Hypothalamus (tissue), 51 donors: ENCODE data around the gene CBFB.
"Not testable (repeated sequence)": the region's sequence is repeated elsewhere in the genome, so short reads cannot be mapped to it uniquely, and the experiment has no call there.

Experiments
- DNase-seq, 51 donors: peaks; one replicate each; lab custom pipeline; 2025; lab: John Stamatoyannopoulos, UW

Gene CBFB

DNA sequence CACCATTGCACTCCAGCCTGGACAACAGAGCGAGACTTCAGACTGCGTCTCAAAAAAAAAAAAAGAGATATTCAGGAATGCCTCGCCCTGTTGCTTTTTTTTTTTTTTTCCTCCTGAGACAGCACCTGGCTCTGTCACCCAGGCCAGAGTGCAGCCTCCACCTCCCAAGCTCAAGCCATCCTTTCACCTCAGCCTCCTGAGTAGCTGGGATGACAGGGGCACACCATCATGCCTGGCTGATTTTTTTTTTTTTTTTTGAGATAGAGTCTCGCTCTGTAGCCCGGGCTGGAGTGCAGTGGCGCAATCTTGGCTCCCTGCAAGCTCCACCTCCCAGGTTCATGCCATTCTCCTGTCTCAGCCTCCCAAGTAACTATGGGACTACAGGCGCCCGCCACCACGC is 88.8 kb downstream of the CBFB start:
- DNase-seq: no peak

DNA sequence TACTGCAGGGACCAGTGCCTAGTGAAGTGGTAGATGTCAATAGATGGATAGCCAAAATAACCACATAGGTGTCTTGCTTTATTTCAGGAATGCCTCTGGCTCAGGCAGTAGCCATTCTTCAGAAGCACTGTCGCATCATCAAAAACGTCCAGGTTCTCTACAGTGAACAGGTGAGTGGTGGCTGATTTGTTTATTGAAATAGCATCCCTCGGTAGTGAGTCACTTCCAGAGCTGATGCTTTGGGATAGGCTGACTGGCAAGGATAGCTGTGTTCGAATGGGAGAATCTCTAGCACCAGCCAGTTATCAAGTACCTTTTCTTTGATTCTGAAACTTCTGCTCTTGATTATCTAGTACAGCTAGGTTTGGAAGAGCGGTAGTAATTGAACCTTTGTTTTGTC is 91.1 kb downstream of the CBFB start:
- no peak for DNase-seq

DNA sequence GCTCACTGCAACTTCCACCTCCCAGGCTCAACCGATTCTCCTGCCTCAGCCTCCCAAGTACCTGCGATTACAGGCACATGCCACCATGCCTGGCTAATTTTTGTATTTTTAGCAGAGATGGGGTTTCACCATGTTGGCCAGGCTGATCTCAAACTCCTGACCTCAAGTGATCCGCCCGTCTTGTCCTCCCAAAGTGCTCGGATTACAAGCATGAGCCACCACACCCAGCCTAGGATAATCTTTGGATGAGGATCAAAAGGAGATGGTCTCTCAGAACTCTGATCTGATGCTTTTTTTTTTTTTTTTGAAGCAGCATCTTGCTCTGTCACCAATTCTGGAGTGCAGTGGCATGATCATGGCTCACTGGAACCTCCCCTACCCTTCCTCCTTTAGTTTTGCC is 93.8 kb downstream of the CBFB start:
- not testable (repeated sequence) for DNase-seq

DNA sequence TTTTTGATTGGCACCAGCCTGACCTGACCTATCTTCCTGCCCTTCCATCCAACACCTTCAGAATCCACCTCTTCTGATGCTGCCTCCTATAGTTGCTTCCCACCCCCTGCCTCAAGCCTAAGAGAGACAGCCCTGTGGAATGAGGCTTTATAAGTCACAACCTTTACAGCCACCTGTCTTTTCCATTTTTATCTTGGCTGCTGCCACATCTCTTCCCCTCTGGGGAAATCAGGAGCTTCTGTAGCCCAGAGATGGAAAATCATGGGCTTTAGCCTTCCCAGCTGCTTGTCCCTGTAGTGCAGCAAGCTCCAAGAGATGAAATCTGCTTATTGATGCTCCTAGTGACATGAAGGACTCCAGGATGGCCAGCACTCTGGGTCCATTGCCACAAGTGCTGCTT is 99.5 kb downstream of the CBFB start:
- DNase-seq: no peak

DNA sequence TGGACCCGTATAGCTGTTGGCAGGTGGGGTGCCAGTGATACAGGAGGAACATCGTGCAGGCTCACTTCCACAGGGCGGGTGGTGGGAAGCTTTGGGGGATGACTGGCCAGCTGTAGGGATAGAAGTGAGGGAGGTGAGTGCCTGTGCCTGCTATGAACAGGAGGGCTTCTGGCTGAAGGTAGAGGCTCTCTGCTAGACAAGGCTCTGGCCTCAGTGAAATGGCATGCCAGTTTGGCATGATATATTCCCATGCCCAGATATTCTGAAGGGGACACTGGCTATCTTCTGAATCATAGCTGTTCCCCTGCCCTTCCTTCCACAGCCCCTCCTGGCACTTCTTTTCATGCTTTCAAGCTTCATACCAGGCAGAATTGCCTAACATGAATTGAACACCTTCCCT is 99.9 kb downstream of the CBFB start:
- no peak for DNase-seq

DNA sequence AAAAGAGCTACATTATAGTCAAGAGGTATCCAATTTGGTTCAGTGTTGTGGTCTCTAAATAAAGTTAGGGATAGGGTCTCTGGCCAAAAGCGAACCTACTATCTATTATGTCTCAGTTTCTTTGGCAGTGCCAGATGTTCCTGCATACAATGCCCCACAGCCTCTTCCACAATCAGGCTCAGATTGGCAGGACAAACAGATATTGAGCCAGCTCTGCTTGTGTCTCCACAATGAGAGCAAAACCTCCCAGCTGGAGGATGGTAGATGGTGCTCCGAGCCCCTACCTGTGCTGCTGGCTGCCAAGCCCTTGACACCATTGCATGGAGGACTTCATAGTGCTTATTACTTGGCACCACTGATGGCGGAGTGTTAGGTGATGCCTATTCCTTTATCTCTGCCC is 100.5 kb downstream of the CBFB start:
- peak in 14 of 51 donors; percentile 2 to 58 (median 18) for DNase-seq

DNA sequence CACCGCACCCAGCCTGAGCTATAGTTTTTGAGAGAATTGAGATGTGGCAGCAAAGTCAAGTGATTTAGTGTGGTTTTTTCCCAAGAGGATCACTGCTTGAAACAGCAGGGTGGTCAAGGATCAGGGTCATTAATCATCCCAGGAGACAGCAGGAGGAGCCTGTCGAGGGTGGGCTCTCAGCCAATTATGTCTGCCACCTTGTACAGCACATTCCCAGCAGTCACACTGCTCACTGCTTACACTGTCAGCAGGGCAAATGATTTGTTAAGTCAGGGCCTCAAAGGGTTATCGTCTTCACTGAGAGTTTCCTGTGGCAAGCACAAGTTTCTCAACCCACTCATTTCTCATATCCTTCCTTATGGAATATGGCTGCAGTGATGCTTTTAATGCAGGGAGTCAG is 108.7 kb downstream of the CBFB start:
- DNase-seq: no peak

DNA sequence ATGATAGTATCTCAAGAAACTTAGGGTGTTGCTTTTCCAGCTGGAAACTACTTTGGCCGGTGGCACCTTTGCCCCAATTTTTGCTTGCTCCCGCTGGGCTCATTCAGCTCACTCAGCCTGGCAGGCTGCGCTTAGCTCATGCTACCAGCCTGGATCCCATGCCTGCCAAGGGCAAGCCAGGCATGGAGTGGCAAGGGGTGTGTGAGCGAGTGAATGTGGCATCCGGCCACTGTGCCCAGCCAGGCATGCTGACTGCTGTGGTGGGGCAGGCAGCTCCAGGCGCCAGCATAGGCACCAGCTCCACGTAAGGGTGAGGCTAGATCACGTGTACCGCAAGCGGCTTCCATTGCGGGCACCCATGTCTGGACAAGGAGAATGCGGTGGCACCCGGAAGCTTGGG is 112.4 kb downstream of the CBFB start:
- DNase-seq: no peak

DNA sequence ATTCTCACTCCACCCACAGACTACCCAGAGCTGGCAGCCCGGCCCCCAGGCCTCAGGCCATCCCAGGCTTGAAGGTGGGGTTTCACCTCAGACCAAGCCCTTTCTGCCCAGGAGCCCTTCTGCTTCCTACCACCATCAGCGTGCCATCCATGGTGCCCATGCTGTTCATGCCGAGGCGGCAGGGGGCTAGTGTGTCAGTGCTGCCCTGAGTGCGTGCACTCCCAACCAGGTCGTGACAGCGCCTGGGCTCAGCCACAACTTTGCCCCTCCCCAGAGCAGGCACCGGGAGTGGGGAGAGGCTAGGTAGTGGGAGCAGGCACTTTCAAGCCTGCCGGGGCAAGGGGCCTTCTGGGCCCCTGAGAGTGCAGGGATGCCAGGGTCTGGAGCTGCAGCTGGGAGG is 113.4 kb downstream of the CBFB start:
- no peak for DNase-seq

DNA sequence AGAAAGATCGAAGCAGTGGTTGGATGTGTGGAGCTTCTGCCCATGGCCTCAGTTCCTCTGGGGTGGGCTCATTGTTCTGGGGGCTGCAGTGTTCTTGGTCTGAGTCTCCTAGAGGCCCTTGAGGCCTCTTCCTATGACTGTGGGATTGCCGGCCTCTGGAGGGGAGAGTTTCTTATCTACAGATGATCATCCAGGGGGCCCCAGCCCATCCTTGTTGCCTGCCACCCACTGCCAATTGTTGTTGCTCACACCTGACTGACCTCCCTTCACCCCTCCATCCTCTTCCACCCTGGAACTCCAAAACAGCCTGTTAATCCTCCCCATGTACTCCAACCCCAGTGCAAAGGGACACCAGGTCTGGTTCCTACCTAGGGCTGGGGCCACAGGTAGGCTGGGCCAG is 116.0 kb downstream of the CBFB start:
- no peak for DNase-seq

DNA sequence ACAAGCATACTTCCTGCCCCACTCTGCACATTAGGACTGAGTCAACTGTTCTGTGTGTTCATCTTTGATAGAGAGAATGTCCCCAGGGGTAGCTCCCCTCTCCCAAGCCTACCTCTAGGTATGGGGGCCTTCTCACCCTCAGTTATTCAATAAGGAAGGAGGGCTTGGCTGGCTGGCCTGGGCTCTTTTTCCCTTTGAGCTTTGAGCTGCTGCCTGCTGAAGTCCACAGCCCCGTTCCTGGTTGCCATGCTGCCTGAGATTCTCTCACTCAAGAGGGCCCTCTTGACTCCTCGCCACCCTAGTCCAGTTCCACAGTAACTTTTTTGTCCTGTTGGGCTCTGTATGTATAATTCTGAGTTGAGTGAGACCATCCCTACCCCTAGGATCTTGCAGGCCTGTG is 116.8 kb downstream of the CBFB start:
- no peak for DNase-seq

DNA sequence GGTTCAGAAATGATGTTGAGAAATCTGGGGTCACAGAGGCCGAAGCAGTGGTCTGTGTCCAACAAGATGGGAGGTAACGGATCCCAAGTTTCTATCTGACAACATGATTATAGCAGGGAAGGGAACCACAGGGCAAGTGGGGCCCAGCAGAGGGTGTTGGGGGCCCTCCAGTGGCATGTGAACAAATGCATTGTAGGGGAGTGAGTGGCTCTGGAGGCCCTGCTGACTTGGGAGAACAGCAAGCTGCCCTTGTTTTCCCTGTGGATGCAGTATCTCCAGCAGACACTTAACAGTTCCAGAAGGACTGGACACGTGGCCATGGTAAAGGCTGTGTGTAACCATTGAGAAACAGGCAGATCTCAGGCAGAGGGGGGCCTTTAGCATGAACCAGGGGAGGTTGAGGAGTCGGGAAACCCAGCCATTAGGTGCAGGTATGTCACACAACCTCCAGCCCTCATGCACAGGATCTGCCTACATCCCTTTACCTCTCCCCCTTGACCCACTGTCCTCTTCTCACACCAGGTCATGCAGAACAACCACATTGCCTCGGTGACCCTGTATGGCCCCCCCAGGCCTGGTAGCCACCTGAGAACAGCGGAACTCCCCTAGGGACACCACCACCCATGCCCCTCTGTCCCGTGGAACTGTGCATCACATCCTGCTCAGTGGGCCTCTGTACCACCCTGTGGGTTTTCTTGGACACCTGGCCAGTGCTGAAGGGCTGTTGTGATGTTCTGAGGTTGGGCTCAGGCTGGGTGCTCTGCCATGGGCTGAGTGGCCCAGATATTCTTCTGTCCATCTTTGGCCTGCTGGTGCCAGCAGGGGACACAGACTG is 117.8 kb downstream of the CBFB start:
- peak in 3 of 51 donors; percentile 22 to 33 (median 31) for DNase-seq

DNA sequence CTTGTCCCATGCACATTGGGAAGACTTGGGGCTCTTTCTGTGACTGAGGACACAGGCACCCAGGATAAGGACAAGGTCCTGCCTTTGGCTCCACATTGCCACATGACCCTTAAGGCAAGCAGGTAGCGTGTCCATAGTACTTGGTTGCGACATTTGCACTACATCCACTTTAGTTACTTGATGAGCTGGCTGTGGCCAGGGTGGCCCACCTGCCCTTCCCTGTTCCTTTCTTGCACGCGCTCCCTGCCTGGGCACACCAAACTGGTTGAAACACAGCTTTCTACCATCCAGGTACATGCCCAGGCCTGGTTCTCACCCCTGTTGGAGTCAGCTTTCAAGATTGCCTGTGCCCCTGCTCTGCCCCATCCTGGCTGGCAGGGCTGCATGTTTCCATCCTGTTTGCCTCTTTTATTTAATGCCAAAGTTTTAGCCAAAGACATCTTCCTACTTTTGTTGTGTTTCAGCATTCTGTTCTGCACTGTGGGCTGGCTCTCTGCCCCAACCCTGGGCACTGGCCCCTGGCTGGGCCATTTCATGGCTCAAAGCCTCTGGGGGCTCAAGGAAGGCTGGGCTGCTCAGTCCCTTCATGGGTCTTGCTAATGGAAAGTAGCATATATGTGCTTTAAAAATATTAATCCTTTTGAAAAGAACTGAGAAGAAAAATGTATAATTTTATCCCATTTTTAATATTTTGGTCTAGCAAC is 118.6 kb downstream of the CBFB start:
- no peak for DNase-seq

DNA sequence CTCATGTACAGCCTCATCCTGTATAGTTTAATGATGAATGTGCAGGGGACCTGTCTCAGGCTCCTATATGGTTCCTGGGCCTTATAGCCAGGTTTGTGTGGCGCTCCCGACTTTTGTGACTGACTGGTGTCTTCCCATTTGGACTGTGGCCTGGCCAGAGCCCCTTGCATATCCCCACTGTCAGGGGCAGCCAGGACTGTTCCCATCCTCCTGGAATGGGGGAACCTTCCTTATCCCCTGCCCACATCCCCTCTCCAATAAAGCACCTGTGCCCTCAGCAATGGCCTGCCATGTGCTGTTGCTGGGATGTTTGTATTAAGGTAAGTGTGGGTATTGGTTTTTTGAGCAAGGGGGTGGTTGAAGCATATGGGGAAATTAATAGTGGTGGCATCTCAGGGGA is 119.3 kb downstream of the CBFB start:
- no peak for DNase-seq

DNA sequence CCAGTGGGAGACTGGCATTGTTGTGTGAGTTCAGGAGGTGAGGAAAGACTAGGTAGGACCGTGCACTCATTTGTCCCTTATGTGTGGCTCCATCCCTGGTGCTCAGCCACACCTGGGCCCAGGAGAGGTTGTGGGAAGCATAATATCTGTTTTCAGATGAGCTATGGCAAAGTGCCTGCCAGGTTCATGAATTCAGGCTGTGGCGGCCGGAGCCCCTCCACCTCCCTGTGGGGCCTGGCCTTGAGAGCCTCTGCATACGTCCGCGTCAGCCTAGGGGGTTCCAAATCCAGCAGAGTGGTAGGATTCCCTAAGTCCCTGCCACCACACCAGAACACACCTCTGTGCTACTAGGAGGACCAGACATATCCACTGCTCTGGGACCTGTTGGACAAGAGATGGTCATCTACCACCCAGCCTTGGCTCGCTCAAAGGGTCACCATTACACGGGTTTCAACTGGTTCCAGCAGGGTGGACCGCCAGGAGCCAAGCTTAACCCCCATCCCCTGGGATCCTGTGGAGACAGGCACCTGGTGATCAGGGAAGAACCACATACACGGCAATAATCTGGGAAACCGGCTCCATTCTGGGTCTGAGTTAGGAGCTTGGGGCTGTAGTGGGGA is 119.8 kb downstream of the CBFB start:
- DNase-seq: no peak

DNA sequence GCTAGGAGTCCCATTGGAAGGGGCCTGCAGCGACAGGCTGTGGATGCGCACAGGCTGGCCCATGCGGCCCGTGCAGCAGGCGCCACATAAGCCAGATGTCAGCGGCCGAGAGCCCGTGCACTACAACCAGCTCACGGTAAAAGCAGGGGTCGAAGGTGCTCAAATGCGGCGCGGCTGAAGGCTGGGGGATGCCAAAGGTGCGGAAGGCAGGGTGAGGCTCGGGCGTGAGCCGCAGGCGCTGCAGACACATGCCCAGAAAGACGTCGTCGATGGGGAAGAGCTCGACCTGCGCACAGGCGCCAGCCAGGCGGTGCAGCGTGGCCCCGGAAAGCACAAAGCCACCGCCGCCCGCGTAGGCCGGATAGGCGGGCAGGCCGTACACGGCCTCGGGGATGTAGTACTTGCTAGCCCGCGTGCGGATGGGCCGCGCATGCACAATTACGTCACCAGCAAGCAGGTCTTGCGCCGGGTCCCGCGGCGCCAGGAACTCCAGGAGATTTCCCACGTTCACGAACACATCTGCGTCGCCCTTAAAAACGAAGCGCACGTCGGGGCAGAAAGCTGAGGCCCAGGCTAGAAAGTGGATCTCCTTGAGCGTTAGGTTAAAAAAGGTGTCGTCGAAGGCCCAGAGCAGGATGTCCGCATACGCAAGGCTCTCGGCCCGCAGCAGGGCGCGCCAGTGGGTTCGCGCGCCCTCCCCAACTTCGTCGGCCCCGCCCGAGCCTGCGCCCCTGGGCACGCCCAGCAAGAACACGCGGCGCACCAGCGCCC is 120.5 kb downstream of the CBFB start:
- no peak for DNase-seq

DNA sequence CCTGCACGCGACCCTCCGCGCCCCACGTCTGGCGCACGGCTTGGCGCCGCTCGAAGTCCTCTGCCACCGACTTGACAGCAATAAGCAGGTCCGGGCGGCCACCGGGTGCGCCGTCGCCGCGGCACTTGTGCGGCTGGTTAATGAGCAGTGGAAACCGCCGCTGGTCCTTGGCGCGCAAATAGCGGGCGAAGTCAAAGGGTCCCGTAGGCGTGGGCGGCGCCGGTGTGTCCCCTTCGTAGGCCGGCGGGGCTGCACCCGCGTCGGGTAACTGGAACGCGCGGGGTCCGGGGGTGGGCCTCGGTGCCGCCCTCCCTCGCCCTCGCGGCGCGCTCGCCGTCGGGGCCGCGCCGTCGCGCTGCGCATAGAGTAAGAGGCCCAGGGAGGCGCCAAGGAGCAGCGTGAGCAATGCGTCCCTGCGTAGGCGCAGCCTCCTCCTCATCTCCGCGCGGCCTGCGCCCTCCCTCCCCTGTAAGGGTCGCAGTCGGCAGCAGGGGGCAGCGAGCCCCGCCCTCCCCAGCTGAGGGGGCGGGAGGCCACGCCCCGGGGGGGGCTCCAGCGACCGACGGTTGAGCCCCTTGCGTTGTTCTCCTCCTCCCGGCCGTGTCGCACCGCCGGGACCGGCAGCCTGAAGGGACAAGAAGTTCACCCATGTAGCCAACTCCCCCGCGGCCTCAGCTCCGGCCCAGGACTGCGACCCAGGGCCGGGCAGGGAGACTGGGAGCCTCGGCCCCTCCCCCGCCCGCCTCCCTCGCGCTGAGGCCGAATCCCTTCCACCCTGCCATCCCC is 121.3 kb downstream of the CBFB start:
- DNase-seq: peak in 4 of 51 donors; percentile 10 to 39 (median 20)
